Measurements from ENCODE around the gene KRTAP10-4.
"Not testable (repeated sequence)": the region's sequence is repeated elsewhere in the genome, so short reads cannot be mapped to it uniquely, and the experiment has no call there.

KRTAP10-4 gene

DNA sequence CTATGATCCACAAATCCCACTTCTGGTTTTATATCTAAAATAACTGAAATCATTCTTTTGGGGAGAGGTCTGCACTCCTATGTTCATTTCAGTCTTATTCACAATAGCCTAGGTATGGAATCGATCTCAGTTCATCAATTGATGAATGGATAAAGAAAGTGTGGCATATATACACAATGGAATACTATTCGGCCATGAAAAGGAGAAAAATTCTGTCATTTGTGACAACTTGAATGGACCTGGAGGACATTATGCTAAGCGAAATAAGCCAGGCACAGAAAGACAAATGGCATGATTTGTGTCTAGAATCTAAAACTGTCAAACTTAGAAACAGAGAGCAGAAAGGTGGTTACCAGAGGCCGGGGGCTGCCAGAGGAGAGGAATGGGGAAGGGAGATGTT lies 33.0 kb downstream of the KRTAP10-4 start:
- no peak overlapping the region for H3K27ac ChIP-seq
- no peak overlapping the region for H3K4me3 ChIP-seq
- no peak for DNase-seq (ENCODE audit: low spot score)
- no peak for TF ChIP-seq CTCF (IDR thresholded peaks at IDR 0.05)

- Histone ChIP-seq H3K4me3 (no peak overlapping the region), H3K27ac (no peak overlapping the region)
- DNase-seq (ENCODE audit: low spot score) = no peak
- TF ChIP-seq CTCF (IDR thresholded peaks at IDR 0.05) = no peak
Measured at GRCh38 chr21:44609193-44609592, 35.7 kb downstream of the KRTAP10-4 start.

DNA sequence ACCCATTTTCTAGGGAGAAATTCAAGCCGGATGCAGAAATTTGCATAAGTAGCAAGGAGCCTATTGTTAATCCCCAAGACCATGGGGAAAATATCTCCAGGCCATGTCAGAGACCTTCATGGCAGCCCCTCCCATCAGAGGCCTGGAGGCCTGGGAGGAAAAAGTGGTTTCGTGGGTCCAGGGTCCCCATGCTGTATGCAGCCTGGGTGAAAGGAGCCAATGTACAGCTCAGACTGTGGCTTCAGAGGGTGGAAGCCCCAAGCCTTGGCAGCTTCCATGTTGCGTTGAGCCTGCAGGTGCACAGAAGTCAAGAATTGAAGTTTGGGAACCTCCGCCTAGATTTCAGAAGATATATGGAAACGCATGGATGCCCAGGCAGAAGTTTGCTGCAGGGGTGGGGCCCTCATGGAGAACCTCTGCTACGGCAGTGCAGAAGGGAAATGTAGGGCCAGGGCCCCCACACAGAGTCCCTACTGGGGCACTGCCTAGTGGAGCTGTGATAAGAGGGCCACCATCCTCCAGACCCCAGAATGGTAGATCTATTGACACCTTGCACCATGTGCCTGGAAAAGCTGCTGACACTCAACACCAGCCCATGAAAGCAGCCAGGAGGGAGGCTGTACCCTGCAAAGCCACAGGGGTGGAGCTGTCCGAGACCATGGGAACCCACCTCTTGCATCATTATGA lies 36.8 kb downstream of the KRTAP10-4 start:
- not testable (repeated sequence) for H3K27ac ChIP-seq; H3K4me3 ChIP-seq; DNase-seq (ENCODE audit: low spot score)

DNA sequence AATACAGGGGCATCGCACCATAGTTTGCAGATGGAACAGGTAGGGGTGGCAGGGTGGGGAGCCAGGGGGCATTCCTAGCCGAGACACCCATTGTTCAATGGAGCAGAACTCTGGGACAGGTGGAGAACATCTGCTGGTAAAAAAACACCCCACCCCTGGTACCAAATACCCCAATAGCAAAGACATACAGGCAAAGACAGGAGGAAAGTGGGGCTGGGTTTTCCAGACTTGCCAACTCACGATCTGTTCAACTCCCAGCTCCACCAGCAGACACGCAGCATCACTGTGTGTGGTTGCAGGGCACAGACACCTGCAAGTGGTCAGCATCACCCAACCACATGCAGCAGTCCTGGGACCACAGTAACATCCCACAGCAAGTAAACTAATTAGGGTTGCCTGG lies 38.0 kb downstream of the KRTAP10-4 start:
- Histone ChIP-seq H3K27ac (no peak overlapping the region), H3K4me3 (no peak overlapping the region)
- no peak for DNase-seq (ENCODE audit: low spot score)
- TF ChIP-seq CTCF (IDR thresholded peaks at IDR 0.05) = no peak

- H3K4me3 ChIP-seq = no peak within 1 kb of the TSS
- DNase-seq (ENCODE audit: low spot score) = no peak
- no peak within 1 kb of the TSS for H3K27ac ChIP-seq
- TF ChIP-seq CTCF (IDR thresholded peaks at IDR 0.05) = no peak
Measured at GRCh38 chr21:44612029-44612486, 38.5 kb downstream of the KRTAP10-4 start, which contains the start of gene KRTAP10-8. Gene KRTAP10-8 (plus strand): TSS chr21:44612079. CDS start chr21:44612101, 22 bp downstream.

DNA sequence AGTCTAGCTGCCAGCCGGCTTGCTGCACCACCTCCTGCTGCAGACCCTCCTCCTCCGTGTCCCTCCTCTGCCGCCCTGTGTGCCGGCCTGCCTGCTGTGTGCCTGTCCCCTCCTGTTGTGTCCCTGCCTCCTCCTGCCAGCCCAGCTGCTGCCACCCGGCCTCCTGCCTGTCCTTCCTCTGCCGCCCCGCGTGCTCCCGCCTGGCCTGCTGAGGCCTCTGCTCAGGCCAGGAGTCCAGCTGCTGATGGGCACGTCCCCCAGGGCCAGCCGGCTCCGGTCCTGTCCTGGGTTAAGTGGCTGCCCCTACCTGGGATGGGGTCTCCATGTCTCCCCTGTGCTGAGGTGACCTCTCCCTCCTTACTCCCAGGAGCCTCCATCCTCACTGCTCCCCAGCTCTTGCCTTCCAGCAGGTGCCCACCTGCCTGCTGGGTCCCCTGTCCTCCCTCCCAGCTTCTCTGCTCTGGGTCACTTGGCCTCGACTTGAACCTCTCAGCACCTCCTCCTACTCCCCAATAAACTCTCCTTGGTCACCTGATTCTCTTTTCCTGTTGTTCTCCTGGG lies 39.2 kb downstream of the KRTAP10-4 start:
- DNase-seq (ENCODE audit: low spot score) = no peak
- Histone ChIP-seq H3K27ac (no peak overlapping the region), H3K4me3 (no peak overlapping the region)
- TF ChIP-seq CTCF (IDR thresholded peaks at IDR 0.05) = no peak

- DNase-seq (ENCODE audit: low spot score) = no peak
- Histone ChIP-seq H3K4me3 (no peak overlapping the region), H3K27ac (no peak overlapping the region)
- TF ChIP-seq CTCF (IDR thresholded peaks at IDR 0.05) = no peak
Measured at GRCh38 chr21:44613386-44614155, 40.0 kb downstream of the KRTAP10-4 start.
